ENCODE measurements around the gene TAF1C.

DNA sequence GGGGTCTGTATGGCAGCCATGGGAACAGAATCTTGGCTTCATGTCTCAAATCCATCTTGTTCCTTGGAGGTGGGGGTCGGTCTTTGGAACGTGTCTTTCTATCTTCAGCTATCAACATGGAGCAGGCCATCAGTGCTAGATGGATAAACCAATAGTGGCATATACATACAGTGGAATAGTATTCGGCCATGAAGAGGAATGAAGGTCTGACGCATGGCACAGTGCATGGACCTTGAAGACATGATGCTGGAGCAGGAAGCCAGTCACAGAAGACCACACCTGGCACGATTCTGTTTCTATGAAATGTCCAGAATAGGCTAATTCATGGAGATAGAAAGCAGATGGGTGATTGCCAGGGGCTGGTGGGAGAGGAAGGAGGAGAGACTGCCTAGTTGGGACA is 45.2 kb upstream of the TAF1C start:
- TF ChIP-seq, protein P1, sequence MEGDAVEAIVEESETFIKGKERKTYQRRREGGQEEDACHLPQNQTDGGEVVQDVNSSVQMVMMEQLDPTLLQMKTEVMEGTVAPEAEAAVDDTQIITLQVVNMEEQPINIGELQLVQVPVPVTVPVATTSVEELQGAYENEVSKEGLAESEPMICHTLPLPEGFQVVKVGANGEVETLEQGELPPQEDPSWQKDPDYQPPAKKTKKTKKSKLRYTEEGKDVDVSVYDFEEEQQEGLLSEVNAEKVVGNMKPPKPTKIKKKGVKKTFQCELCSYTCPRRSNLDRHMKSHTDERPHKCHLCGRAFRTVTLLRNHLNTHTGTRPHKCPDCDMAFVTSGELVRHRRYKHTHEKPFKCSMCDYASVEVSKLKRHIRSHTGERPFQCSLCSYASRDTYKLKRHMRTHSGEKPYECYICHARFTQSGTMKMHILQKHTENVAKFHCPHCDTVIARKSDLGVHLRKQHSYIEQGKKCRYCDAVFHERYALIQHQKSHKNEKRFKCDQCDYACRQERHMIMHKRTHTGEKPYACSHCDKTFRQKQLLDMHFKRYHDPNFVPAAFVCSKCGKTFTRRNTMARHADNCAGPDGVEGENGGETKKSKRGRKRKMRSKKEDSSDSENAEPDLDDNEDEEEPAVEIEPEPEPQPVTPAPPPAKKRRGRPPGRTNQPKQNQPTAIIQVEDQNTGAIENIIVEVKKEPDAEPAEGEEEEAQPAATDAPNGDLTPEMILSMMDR (IDR thresholded peaks at IDR 0.05), result no peak
- TF ChIP-seq EP300 (IDR thresholded peaks at IDR 0.05), result no peak
